Gastroesophageal sphincter (tissue), 3 donors: ENCODE results near the gene TULP1.

Experiments used
- CTCF ChIP-seq, 4 experiments: fragments of 200-600 bp in 2 of 4; fragments of 450-650 bp in 2 of 4; sonication (generic) in 1 of 4; IDR thresholded peaks; one replicate each; pipeline ENCODE4 v1.5.1; 2017 to 2019; ENCODE audit warnings: antibody characterized with exemption in 4 of 4, mild to moderate bottlenecking in 2 of 4, moderate library complexity in 2 of 4
- EP300 ChIP-seq: sonication (generic); formaldehyde crosslinking; IDR thresholded peaks from one replicate; pipeline ENCODE4 v1.6.1; 2017; ENCODE audit warnings: antibody characterized with exemption, mild to moderate bottlenecking
- POLR2A ChIP-seq, 2 donors: fragments of 450-650 bp; IDR thresholded peaks; one replicate each; pipeline ENCODE4 v1.6.1; 2017; ENCODE audit warnings: antibody characterized with exemption in 2 of 2, mild to moderate bottlenecking in 2 of 2, moderate library complexity in 1 of 2
- POLR2AphosphoS5 ChIP-seq: sonication (generic); formaldehyde crosslinking; IDR thresholded peaks from one replicate; pipeline ENCODE4 v1.6.1; 2017; ENCODE audit warnings: antibody characterized with exemption

GRCh38 chr6:35490821-35491557 lies 21.7 kb downstream of the TULP1 start:
- no peak for TF ChIP-seq CTCF (IDR thresholded peaks at IDR 0.05)
- no peak for TF ChIP-seq EP300
- no peak for TF ChIP-seq POLR2AphosphoS5
- TF ChIP-seq POLR2A (IDR thresholded peaks at IDR 0.05), result no peak
